ENCODE data around the gene JMJD8.
A peak's percentile ranks its signal among the peaks of the same experiment; 100 is the strongest.
"Not testable (repeated sequence)": the region's sequence is repeated elsewhere in the genome, so short reads cannot be mapped to it uniquely, and the experiment has no call there.

JMJD8 gene

DNA sequence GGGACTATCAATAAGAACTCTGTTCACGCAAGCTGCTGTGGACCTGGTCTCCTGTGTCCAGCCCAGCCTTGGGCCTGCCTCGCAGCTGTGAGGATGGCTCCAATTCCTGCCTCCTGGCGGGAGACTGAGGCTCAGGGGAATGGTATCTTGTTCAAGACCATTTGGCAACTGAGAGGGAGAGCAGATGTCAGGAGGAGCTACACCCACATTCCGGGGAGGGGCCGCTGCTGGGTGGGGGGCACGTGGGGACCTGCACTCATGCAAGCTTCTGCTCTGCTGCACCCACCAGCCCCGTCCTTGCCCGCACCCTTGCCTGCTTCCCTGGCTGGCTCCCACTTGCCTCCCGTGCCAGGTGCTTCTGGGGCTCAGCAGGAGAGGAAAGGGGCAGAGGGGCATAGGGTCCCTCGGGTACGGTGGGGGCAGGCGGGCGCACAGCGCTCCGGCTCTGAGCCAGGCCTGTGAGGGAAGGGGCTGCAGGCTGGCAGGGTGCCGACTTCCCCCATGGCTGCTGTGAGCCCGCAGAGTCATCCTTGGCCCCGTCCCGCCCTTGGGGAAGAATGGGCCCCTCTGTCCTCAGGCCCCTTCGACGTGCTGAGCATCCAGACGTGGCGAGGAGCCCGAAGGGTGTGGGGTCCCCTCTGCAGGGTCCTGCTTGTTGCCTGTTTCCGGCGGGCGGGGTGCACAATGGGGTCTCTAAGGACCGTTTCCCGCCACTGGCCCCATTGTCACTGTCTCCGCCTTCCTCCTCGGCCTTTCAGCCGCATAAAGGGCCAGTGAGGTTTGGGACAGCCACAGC, 33.5 kb upstream of the JMJD8 start:
- no peaks in the 10 kb centered on the region for H3K9me3 Mint-ChIP-seq
- H3K27me3 Mint-ChIP-seq: peaks cover 60% of the 10 kb centered on the region
- no peak overlapping the region for H3K4me3 Mint-ChIP-seq
- intact Hi-C loops (cut with micrococcal nuclease): no loop called here
- peaks cover 3% of the 10 kb centered on the region for H3K36me3 Mint-ChIP-seq (ENCODE audit: low read depth)
- H3K4me1 Mint-ChIP-seq (ENCODE audit: low read depth): peaks cover 51% of the 10 kb centered on the region
- H3K27ac Mint-ChIP-seq: no peak overlapping the region

GRCh38 chr16:716768-717325, 32.7 kb upstream of the JMJD8 start:
- Mint-ChIP-seq H3K27me3 (peaks cover 64% of the 10 kb centered on the region), H3K36me3 (ENCODE audit: low read depth) (no peaks in the 10 kb centered on the region), H3K4me1 (ENCODE audit: low read depth) (peaks cover 45% of the 10 kb centered on the region), H3K9me3 (no peaks in the 10 kb centered on the region), H3K4me3 (no peak overlapping the region), H3K27ac (no peak overlapping the region)
- intact Hi-C loops (cut with micrococcal nuclease): no loop called here

- Mint-ChIP-seq H3K36me3 (ENCODE audit: low read depth) (no peaks in the 10 kb centered on the region), H3K4me1 (ENCODE audit: low read depth) (peaks cover 43% of the 10 kb centered on the region), H3K27ac (no peak overlapping the region), H3K4me3 (peak overlapping the region; percentile 65), H3K9me3 (no peaks in the 10 kb centered on the region), H3K27me3 (peaks cover 70% of the 10 kb centered on the region)
- intact Hi-C loops (cut with micrococcal nuclease): no loop called here
These were observed 32.0 kb upstream of the JMJD8 start for GRCh38 chr16:716200-716568.

- Mint-ChIP-seq H3K36me3 (ENCODE audit: low read depth) (no peaks in the 10 kb centered on the region), H3K27me3 (peaks cover 75% of the 10 kb centered on the region), H3K27ac (no peak overlapping the region), H3K9me3 (no peaks in the 10 kb centered on the region), H3K4me3 (peak overlapping the region; percentile 65), H3K4me1 (ENCODE audit: low read depth) (peaks cover 43% of the 10 kb centered on the region)
- intact Hi-C loops (cut with micrococcal nuclease): no loop called here
These were observed 31.5 kb upstream of the JMJD8 start for GRCh38 chr16:715477-716199.

DNA sequence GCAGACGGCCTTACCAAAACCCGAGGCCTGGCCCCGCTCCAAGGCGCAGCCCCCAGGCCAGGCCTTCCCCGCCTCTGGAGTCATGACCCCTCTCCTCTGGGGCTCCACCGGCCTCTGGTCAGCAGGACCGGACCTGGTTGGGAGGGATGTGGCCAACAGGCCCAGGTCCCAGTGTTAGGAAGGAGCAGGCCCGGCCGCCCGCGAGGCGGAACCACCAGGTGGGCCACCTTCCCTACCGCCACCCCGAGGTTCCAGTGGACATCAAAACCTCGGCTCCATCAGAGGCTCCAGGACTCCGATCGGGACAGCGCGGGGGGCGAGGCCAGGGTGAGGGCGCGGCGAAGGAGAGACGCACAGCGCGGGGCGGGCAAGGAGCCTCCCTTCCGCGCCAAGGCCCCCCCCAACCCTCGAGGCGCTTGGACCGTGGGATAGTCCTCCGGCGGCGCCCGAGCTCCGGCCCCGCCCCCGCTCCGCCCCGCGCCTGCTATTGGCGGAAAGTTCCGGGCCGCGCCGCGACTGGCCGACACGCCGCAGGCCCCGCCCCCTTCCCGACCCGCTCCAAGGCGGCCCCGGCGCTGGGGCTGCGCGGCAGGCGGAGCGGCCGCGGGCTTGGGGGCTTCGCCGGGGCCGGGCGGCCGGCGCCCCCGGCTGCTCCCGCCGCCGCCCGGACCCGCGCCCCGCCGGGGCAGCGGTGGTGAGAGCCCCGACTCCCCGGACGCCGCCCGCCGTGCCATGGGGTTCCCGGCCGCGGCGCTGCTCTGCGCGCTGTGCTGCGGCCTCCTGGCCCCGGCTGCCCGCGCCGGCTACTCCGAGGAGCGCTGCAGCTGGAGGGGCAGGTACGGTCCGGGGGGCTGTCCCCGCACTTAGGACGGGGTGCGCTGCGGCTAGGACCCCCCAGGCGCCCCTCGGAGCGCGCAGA, 30.7 kb upstream of the JMJD8 start, which contains the start of gene METRN:
Gene METRN, plus strand, starts transcription at position 561 of the 919 bp plus-strand sequence. Its CDS starts 172 bp downstream, at position 733.
- Mint-ChIP-seq H3K9me3 (no peaks in the 10 kb centered on the region), H3K4me3 (peak within 1 kb of the TSS; percentile 65), H3K36me3 (ENCODE audit: low read depth) (no peaks in the 10 kb centered on the region), H3K27me3 (peaks cover 82% of the 10 kb centered on the region), H3K27ac (no peak within 1 kb of the TSS), H3K4me1 (ENCODE audit: low read depth) (peaks cover 34% of the 10 kb centered on the region)
- intact Hi-C loops (cut with micrococcal nuclease): no loop called here

- Mint-ChIP-seq H3K27ac (no peak overlapping the region), H3K36me3 (ENCODE audit: low read depth) (no peaks in the 10 kb centered on the region), H3K4me3 (no peak overlapping the region), H3K4me1 (ENCODE audit: low read depth) (peaks cover 28% of the 10 kb centered on the region), H3K9me3 (no peaks in the 10 kb centered on the region), H3K27me3 (peaks cover 83% of the 10 kb centered on the region)
- intact Hi-C loops (cut with micrococcal nuclease): no loop called here
These were observed 29.9 kb upstream of the JMJD8 start for GRCh38 chr16:714079-714478.

DNA sequence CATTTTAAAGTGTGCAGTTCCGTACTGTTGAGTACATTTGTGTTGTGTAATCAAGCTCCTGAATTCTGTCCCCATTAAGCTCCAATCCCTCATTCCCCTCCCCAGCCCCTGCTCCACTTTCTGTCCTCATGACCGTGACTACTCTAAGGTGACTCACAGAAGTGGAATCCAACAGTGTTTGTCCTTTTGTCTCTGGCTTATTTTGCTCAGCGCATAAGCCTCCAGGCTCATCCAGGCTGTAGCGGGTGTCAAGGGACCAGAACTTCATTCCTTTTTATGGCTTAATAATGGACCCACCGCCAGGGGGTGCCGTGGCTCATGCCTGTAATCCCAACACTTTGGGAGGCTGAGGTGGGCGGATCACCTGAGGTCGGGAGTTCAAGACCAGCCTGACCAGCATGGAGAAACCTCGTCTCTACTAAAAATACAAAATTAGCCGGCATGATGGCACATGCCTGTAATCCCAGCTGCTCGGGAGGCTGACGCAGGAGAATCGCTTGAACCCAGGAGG, 28.7 kb upstream of the JMJD8 start:
- intact Hi-C loops (cut with micrococcal nuclease): not testable (repeated sequence)
- H3K27me3 Mint-ChIP-seq: peaks cover 83% of the 10 kb centered on the region

GRCh38 chr16:711548-712320, 27.6 kb upstream of the JMJD8 start:
- Mint-ChIP-seq H3K27ac (no peak overlapping the region), H3K27me3 (peaks cover 82% of the 10 kb centered on the region), H3K9me3 (no peaks in the 10 kb centered on the region), H3K4me3 (no peak overlapping the region), H3K36me3 (ENCODE audit: low read depth) (no peaks in the 10 kb centered on the region), H3K4me1 (ENCODE audit: low read depth) (peaks cover 25% of the 10 kb centered on the region)
- intact Hi-C loops (cut with micrococcal nuclease): loop anchor here (1.0 kb wide), 2 partner anchors 29 to 74 kb away; partner anchors contain the start of gene CIAO3

More for the DNA sequence above, 28.7 kb upstream of the JMJD8 start:
- peaks cover 25% of the 10 kb centered on the region for H3K4me1 Mint-ChIP-seq (ENCODE audit: low read depth)
- not testable (repeated sequence) for H3K36me3 Mint-ChIP-seq (ENCODE audit: low read depth); H3K9me3 Mint-ChIP-seq; H3K4me3 Mint-ChIP-seq; H3K27ac Mint-ChIP-seq

DNA sequence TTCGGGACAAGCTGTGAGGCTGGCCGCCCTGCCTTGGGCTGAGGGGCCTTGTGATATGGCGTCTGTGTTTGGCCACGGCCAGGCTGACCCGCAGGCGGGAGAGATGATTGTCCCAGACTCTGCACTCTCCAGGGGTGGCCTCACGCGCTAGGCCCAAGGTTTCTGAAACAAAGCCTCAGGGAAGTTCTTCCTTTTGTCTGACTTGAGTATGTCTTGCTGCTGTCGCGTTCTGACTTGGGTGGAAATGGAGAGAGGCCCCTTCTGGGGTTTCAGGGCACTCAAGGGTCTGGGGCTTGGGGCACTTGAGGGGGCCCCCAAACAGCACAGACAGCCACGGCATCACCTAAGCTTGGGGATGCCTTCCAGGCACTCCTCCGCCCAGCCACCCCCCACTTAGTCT, 26.9 kb upstream of the JMJD8 start:
- H3K4me3 Mint-ChIP-seq: no peak overlapping the region
- H3K27ac Mint-ChIP-seq: no peak overlapping the region
- peaks cover 19% of the 10 kb centered on the region for H3K4me1 Mint-ChIP-seq (ENCODE audit: low read depth)
- peaks cover 82% of the 10 kb centered on the region for H3K27me3 Mint-ChIP-seq
- H3K9me3 Mint-ChIP-seq: no peaks in the 10 kb centered on the region
- no peaks in the 10 kb centered on the region for H3K36me3 Mint-ChIP-seq (ENCODE audit: low read depth)
- intact Hi-C loops (cut with micrococcal nuclease): loop anchor here (1.0 kb wide), 2 partner anchors 29 to 74 kb away; partner anchors contain the start of gene CIAO3

DNA sequence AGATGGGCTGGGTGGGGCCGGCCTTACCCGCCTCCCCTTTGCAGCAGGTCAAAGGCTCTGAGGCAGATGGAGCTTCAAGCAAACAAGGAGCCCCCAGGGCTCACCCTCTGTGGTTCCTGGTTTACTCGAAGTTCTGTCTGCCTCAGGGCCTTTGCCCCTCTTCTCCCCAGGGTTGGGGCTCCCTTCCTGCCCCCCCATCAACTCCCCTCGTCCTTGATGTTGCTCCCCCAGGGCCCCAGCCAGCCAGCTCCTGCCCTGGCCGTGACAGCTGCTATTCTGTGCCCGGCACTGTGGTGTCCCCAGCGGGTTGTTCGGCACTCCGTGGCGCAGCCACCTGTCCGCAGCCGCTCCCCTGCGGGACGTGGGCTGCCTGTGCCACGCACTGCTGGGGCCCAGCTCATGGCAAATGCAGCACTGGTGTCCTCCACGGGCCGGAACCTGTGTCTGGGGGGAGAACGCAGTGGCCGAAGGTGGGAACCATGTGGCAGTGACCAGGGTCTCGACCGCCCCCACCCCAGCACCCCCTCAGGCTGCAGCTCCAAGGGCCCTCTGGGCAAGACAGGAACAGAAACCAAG, 26.5 kb upstream of the JMJD8 start:
- H3K4me1 Mint-ChIP-seq (ENCODE audit: low read depth): peaks cover 14% of the 10 kb centered on the region
- peaks cover 80% of the 10 kb centered on the region for H3K27me3 Mint-ChIP-seq
- no peaks in the 10 kb centered on the region for H3K9me3 Mint-ChIP-seq
- intact Hi-C loops (cut with micrococcal nuclease): loop anchor here (1.0 kb wide), 2 partner anchors 30 to 75 kb away; partner anchors contain the start of gene CIAO3
- H3K4me3 Mint-ChIP-seq: no peak overlapping the region
- H3K36me3 Mint-ChIP-seq (ENCODE audit: low read depth): no peaks in the 10 kb centered on the region
- H3K27ac Mint-ChIP-seq: no peak overlapping the region

GRCh38 chr16:709566-710499, 25.7 kb upstream of the JMJD8 start:
- Mint-ChIP-seq H3K36me3 (ENCODE audit: low read depth) (no peaks in the 10 kb centered on the region), H3K9me3 (no peaks in the 10 kb centered on the region), H3K27me3 (peaks cover 82% of the 10 kb centered on the region), H3K4me1 (ENCODE audit: low read depth) (peaks cover 14% of the 10 kb centered on the region), H3K4me3 (no peak overlapping the region), H3K27ac (no peak overlapping the region)
- intact Hi-C loops (cut with micrococcal nuclease): loop anchor here (10.0 kb wide), 1 partner anchor 475 kb away; no protein-coding TSS in a partner anchor
